ENCODE results near the gene AP2A1.
"Not testable (repeated sequence)": the region's sequence is repeated elsewhere in the genome, so short reads cannot be mapped to it uniquely, and the experiment has no call there.

The AP2A1 gene

GRCh38 chr19:49814010-49814409 is 47.2 kb downstream of the AP2A1 start:
- DNase-seq = no peak

- no peak for DNase-seq
These were observed 49.8 kb downstream of the AP2A1 start for GRCh38 chr19:49816590-49816989.

GRCh38 chr19:49817964-49818648 is 51.3 kb downstream of the AP2A1 start, which contains the start of gene MED25:
MED25 (plus strand) TSS chr19:49818289; CDS start chr19:49818342, 53 bp downstream.
- peak; percentile 78 for DNase-seq

- no peak for DNase-seq
These were observed 52.0 kb downstream of the AP2A1 start for GRCh38 chr19:49818649-49819370.

GRCh38 chr19:49819452-49820115 is 52.8 kb downstream of the AP2A1 start:
- DNase-seq = not testable (repeated sequence)

GRCh38 chr19:49820125-49820524 is 53.3 kb downstream of the AP2A1 start:
- DNase-seq = no peak

- DNase-seq = no peak
These were observed 56.7 kb downstream of the AP2A1 start for GRCh38 chr19:49823472-49823871.

GRCh38 chr19:49824662-49825061 is 57.9 kb downstream of the AP2A1 start:
- DNase-seq = no peak

- no peak for DNase-seq
These were observed 60.2 kb downstream of the AP2A1 start for GRCh38 chr19:49827034-49827433.

GRCh38 chr19:49829200-49829599 is 62.4 kb downstream of the AP2A1 start:
- DNase-seq = no peak

- DNase-seq = no peak
These were observed 62.9 kb downstream of the AP2A1 start for GRCh38 chr19:49829721-49830120.

GRCh38 chr19:49830766-49831165 is 64.0 kb downstream of the AP2A1 start:
- DNase-seq = no peak

GRCh38 chr19:49831592-49831991 is 64.8 kb downstream of the AP2A1 start:
- DNase-seq = no peak

- no peak for DNase-seq
These were observed 65.8 kb downstream of the AP2A1 start for GRCh38 chr19:49832556-49832955.

GRCh38 chr19:49833599-49833998 is 66.8 kb downstream of the AP2A1 start:
- no peak for DNase-seq

- no peak for DNase-seq
These were observed 68.8 kb downstream of the AP2A1 start for GRCh38 chr19:49835562-49835961.

GRCh38 chr19:49836176-49837008 is 69.6 kb downstream of the AP2A1 start:
- DNase-seq = no peak

- no peak for DNase-seq
These were observed 70.2 kb downstream of the AP2A1 start for GRCh38 chr19:49837009-49837310.

- DNase-seq = no peak
These were observed 70.6 kb downstream of the AP2A1 start for GRCh38 chr19:49837425-49837824.

GRCh38 chr19:49838885-49839588 is 72.2 kb downstream of the AP2A1 start:
- no peak for DNase-seq

GRCh38 chr19:49839713-49840112 is 72.9 kb downstream of the AP2A1 start:
- no peak for DNase-seq

- DNase-seq = no peak
These were observed 73.5 kb downstream of the AP2A1 start for GRCh38 chr19:49840321-49840720.

Measured in activated T-cell treated with anti-CD3 and anti-CD28 coated beads for 4 hours (primary cell).